OCI-LY3 (cell line): ENCODE data around the gene XRCC4.
A peak's percentile ranks its signal among the peaks of the same experiment; 100 is the strongest.

ENCODE experiments used
- H2AFZ ChIP-seq: fragments of 200-600, 300-600 bp; shearing (Covaris generic); 2 replicates; pipeline ENCODE4 v1.6.0; 2014; ENCODE audit warnings: antibody characterized with exemption, low read depth, low read length
- H3K27ac ChIP-seq: fragments of 200-600, 300-600 bp; sonication (generic); 2 replicates; pipeline ENCODE4 v1.5.1; 2014; ENCODE audit warnings: mild to moderate bottlenecking, low read length, moderate library complexity, mixed read lengths
- H3K27me3 ChIP-seq: fragments of 200-600, 300-600 bp; sonication (generic); 2 replicates; pipeline ENCODE4 v1.6.1; 2014; ENCODE audit warnings: low read depth, low read length, mixed read lengths
- H3K36me3 ChIP-seq: fragments of 200-600, 300-600 bp; sonication (generic); replicated peaks from 2 replicates; pipeline ENCODE3; 2014; ENCODE audit warnings: low read depth, low read length, mixed read lengths
- H3K4me1 ChIP-seq: fragments of 300-600, 200-600 bp; sonication (generic); 2 replicates; pipeline ENCODE4 v1.6.1; 2014; ENCODE audit warnings: low read length, mixed read lengths
- H3K4me2 ChIP-seq: fragments of 200-600, 300-600 bp; sonication (generic); 2 replicates; pipeline ENCODE4 v1.6.1; 2014; ENCODE audit warnings: low read length, mixed read lengths
- H3K4me3 ChIP-seq: fragments of 300-600, 200-600 bp; sonication (generic); 2 replicates; pipeline ENCODE4 v1.5.1; 2014; ENCODE audit warnings: antibody characterized with exemption, mild to moderate bottlenecking, low read length, moderate library complexity
- H3K79me2 ChIP-seq: fragments of 300-600, 200-600 bp; shearing (Covaris generic); 2 replicates; pipeline ENCODE4 v1.6.1; 2014; ENCODE audit warnings: mild to moderate bottlenecking, low read length, mixed read lengths
- H3K9ac ChIP-seq: fragments of 300-600, 200-600 bp; shearing (Covaris generic); 2 replicates; pipeline ENCODE4 v1.6.0; 2014; ENCODE audit warnings: mild to moderate bottlenecking, low read length, moderate library complexity
- H3K9me3 ChIP-seq: fragments of 200-600, 300-600 bp; shearing (Covaris generic); 2 replicates; pipeline ENCODE4 v1.6.1; 2014; ENCODE audit warnings: low read length, mixed read lengths; ENCODE audit not compliant: insufficient read depth
- H4K20me1 ChIP-seq: fragments of 200-600, 300-600 bp; sonication (generic); 2 replicates; pipeline ENCODE4 v1.6.1; 2016; ENCODE audit warnings: low read length, mixed read lengths; ENCODE audit not compliant: insufficient read depth
- EZH2phosphoT487 ChIP-seq: fragments of 200-600 bp; shearing (Covaris generic); IDR thresholded peaks from 2 replicates; pipeline ENCODE4 v1.6.1; 2018; ENCODE audit warnings: antibody characterized with exemption, mixed run types, low read depth
- TF ChIP-seq, protein P1 (sequence below): fragments of 200-600, 300-600 bp; sonication (generic); IDR thresholded peaks from 2 replicates; pipeline ENCODE4 v1.5.1; 2014; ENCODE audit warnings: antibody characterized with exemption, low read length, low read depth

The XRCC4 gene

DNA sequence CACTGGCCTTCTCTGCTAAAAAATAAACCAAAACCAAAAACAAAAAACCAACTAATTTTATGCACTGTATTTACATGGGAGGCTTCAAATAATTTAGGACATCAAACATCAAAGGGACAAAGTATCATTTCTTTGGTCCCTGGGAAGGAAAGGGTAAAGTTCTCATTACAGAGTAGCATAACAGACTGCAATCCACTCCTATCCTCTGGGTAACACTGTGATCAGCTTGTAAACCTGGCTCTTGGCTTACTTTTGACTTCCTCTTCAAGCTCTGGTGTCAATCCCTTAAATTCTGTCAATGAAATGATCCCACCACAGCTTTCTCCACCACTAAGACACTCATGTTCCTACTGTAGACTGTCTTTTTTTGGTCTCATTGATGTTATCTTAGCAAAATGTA lies 324.4 kb downstream of the XRCC4 start:
- no peaks in the 10 kb centered on the region for H3K9me3 ChIP-seq
- peaks cover 27% of the 10 kb centered on the region for H3K4me1 ChIP-seq
- no peaks in the 10 kb centered on the region for H3K79me2 ChIP-seq
- H3K4me3 ChIP-seq: no peak overlapping the region
- H3K27ac ChIP-seq: peak overlapping the region; percentile 63
- no peaks in the 10 kb centered on the region for H3K27me3 ChIP-seq
- H2AFZ ChIP-seq: peak overlapping the region; percentile 94
- no peak overlapping the region for H3K9ac ChIP-seq
- TF ChIP-seq, protein P1, sequence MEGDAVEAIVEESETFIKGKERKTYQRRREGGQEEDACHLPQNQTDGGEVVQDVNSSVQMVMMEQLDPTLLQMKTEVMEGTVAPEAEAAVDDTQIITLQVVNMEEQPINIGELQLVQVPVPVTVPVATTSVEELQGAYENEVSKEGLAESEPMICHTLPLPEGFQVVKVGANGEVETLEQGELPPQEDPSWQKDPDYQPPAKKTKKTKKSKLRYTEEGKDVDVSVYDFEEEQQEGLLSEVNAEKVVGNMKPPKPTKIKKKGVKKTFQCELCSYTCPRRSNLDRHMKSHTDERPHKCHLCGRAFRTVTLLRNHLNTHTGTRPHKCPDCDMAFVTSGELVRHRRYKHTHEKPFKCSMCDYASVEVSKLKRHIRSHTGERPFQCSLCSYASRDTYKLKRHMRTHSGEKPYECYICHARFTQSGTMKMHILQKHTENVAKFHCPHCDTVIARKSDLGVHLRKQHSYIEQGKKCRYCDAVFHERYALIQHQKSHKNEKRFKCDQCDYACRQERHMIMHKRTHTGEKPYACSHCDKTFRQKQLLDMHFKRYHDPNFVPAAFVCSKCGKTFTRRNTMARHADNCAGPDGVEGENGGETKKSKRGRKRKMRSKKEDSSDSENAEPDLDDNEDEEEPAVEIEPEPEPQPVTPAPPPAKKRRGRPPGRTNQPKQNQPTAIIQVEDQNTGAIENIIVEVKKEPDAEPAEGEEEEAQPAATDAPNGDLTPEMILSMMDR: no peak
- TF ChIP-seq EZH2phosphoT487: no peak
- H4K20me1 ChIP-seq: no peaks in the 10 kb centered on the region
- peak overlapping the region; percentile 58 for H3K4me2 ChIP-seq
- no peaks in the 10 kb centered on the region for H3K36me3 ChIP-seq
